Parathyroid adenoma (tissue), 2 donors: ENCODE measurements around the gene PAX3.

Source experiments
- H2AFZ ChIP-seq: fragments of 300-600 bp; sonication (generic); one replicate; pipeline ENCODE4 v1.7.0; 2017; ENCODE audit warnings: antibody characterized with exemption, mild to moderate bottlenecking
- H3K27ac ChIP-seq: fragments of 300-600 bp; sonication (generic); one replicate; pipeline ENCODE4 v1.7.0; 2017
- H3K27me3 ChIP-seq: fragments of 300-600 bp; sonication (generic); one replicate; pipeline ENCODE4 v1.7.0; 2017; ENCODE audit warnings: low read length; ENCODE audit not compliant: control insufficient read depth, insufficient read depth
- H3K36me3 ChIP-seq: fragments of 300-600 bp; sonication (generic); one replicate; pipeline ENCODE4 v1.7.0; 2017; ENCODE audit warnings: low read length; ENCODE audit not compliant: control insufficient read depth, insufficient read depth
- H3K4me1 ChIP-seq: fragments of 300-600 bp; sonication (generic); one replicate; pipeline ENCODE4 v1.7.0; 2017; ENCODE audit warnings: control low read depth
- H3K4me2 ChIP-seq: fragments of 300-600 bp; sonication (generic); one replicate; pipeline ENCODE4 v1.7.0; 2017; ENCODE audit warnings: low read length
- H3K4me3 ChIP-seq: fragments of 300-600 bp; sonication (generic); one replicate; pipeline ENCODE4 v1.7.0; 2017; ENCODE audit warnings: low read depth, low read length
- H3K79me2 ChIP-seq: fragments of 300-600 bp; sonication (generic); one replicate; pipeline ENCODE4 v1.7.0; 2017; ENCODE audit warnings: control low read depth
- H3K9ac ChIP-seq: fragments of 300-600 bp; sonication (generic); one replicate; pipeline ENCODE4 v1.7.0; 2017; ENCODE audit warnings: mild to moderate bottlenecking
- H3K9me3 ChIP-seq: fragments of 300-600 bp; sonication (generic); one replicate; pipeline ENCODE4 v1.7.0; 2017; ENCODE audit warnings: low read length; ENCODE audit not compliant: control insufficient read depth
- TF ChIP-seq, protein P1 (sequence below): fragments of 300-600 bp; sonication (generic); IDR thresholded peaks from one replicate; pipeline ENCODE4 v1.7.0; 2017; ENCODE audit warnings: antibody characterized with exemption, mild to moderate bottlenecking
- donor health status: primary hyperparathyroidism.

Gene PAX3

GRCh38 chr2:222310747-222311318 is 12.0 kb upstream of the PAX3 start:
- H3K27ac ChIP-seq: no peak overlapping the region
- H3K9ac ChIP-seq: no peak overlapping the region
- H3K4me2 ChIP-seq: no peak overlapping the region
- no peaks in the 10 kb centered on the region for H3K79me2 ChIP-seq
- H2AFZ ChIP-seq: no peak overlapping the region
- H3K36me3 ChIP-seq: no peaks in the 10 kb centered on the region
- H3K9me3 ChIP-seq: no peaks in the 10 kb centered on the region
- H3K4me1 ChIP-seq: no peaks in the 10 kb centered on the region
- no peak overlapping the region for H3K4me3 ChIP-seq
- peaks cover 19% of the 10 kb centered on the region for H3K27me3 ChIP-seq
- TF ChIP-seq, protein P1, sequence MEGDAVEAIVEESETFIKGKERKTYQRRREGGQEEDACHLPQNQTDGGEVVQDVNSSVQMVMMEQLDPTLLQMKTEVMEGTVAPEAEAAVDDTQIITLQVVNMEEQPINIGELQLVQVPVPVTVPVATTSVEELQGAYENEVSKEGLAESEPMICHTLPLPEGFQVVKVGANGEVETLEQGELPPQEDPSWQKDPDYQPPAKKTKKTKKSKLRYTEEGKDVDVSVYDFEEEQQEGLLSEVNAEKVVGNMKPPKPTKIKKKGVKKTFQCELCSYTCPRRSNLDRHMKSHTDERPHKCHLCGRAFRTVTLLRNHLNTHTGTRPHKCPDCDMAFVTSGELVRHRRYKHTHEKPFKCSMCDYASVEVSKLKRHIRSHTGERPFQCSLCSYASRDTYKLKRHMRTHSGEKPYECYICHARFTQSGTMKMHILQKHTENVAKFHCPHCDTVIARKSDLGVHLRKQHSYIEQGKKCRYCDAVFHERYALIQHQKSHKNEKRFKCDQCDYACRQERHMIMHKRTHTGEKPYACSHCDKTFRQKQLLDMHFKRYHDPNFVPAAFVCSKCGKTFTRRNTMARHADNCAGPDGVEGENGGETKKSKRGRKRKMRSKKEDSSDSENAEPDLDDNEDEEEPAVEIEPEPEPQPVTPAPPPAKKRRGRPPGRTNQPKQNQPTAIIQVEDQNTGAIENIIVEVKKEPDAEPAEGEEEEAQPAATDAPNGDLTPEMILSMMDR: no peak

DNA sequence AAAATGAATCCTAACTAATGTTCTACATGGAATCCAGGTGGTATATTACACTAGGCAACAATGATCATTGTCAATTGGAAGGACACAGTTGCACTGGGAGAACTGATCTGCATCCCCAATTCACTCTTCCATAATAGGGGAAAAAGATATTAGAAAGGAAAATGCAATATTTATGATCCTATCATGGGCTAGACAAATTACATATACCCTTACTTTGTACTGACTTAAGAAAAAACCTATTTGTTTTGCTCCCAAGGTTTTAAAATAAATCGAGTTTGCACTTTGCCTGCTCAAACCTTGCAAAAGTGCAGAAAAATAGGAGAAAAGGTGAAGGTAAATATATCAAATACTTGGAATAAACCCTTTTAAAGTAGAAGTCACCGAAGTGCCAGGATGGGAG is 11.0 kb upstream of the PAX3 start:
- Histone ChIP-seq H3K9me3 (no peaks in the 10 kb centered on the region), H2AFZ (no peak overlapping the region), H3K4me2 (no peak overlapping the region), H3K79me2 (no peaks in the 10 kb centered on the region), H3K9ac (no peak overlapping the region), H3K27me3 (peaks cover 28% of the 10 kb centered on the region), H3K36me3 (no peaks in the 10 kb centered on the region), H3K27ac (no peak overlapping the region), H3K4me1 (peaks cover 3% of the 10 kb centered on the region), H3K4me3 (no peak overlapping the region)
- TF ChIP-seq, protein P1: no peak

GRCh38 chr2:222309361-222309760 is 10.6 kb upstream of the PAX3 start:
- H3K4me2 ChIP-seq: no peak overlapping the region
- peaks cover 32% of the 10 kb centered on the region for H3K27me3 ChIP-seq
- no peak overlapping the region for H3K4me3 ChIP-seq
- no peak overlapping the region for H2AFZ ChIP-seq
- no peaks in the 10 kb centered on the region for H3K9me3 ChIP-seq
- TF ChIP-seq, protein P1: no peak
- no peaks in the 10 kb centered on the region for H3K36me3 ChIP-seq
- H3K79me2 ChIP-seq: no peaks in the 10 kb centered on the region
- H3K4me1 ChIP-seq: peaks cover 3% of the 10 kb centered on the region
- H3K9ac ChIP-seq: no peak overlapping the region
- no peak overlapping the region for H3K27ac ChIP-seq

DNA sequence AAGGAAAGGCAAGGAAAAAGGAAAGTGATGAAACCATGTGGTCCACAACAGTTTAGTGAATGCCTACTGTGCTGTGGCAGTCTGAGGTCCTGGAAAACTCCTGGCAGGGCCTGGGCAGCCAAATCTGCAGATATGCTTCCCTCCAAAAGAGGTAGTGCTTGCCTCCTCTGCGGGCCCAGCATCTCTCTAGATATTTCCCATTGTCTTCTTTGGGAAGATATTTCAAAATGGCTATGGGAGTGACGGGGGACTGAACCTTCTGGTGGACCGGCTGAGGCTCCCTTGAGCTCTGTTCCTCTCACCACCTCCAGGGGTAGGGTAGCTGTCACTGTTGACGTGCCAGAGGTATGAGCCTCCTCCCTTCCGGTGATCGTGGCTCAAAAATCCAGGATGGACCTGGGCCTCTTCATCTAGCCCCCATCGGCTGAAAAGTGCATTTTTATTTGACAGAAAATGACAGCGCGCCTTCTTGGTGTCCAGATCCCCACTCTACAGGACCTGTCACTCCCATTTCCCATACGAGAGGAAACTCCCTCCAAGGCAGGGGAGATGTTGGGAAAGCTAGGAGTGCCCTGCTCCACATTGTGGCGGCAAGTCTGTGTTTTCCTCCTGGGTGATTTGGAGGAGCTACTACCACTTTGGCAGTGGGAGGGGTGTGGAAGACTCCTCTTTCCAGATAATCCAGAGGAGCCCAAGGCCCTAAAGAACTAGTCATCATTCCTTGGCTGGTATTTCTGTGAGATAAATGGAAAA is 9.4 kb upstream of the PAX3 start:
- Histone ChIP-seq H3K9me3 (no peaks in the 10 kb centered on the region), H3K79me2 (no peaks in the 10 kb centered on the region), H3K36me3 (no peaks in the 10 kb centered on the region), H3K4me3 (no peak overlapping the region), H3K27ac (no peak overlapping the region), H2AFZ (no peak overlapping the region), H3K27me3 (peaks cover 42% of the 10 kb centered on the region), H3K9ac (no peak overlapping the region), H3K4me1 (peaks cover 3% of the 10 kb centered on the region), H3K4me2 (no peak overlapping the region)
- TF ChIP-seq, protein P1: no peak
